Neural cell (in vitro differentiated cells): ENCODE results near the gene ELK3.

ENCODE experiments used
- CTCF ChIP-seq: fragments of 450-650 bp; IDR thresholded peaks from 2 replicates; pipeline ENCODE4 v1.5.1; 2014; ENCODE audit warnings: antibody characterized with exemption, mild to moderate bottlenecking, moderate library complexity; ENCODE audit not compliant: poor library complexity, severe bottlenecking
- EP300 ChIP-seq: fragments of 450-650 bp; conservative IDR thresholded peaks from 2 replicates; pipeline ENCODE4 v1.6.1; 2014; ENCODE audit warnings: antibody characterized with exemption, mild to moderate bottlenecking, moderate library complexity; ENCODE audit not compliant: poor library complexity, severe bottlenecking
- EZH2 ChIP-seq: fragments of 200-600, 300-800 bp; shearing (Covaris generic), sonication (generic); IDR thresholded peaks from 2 replicates; pipeline ENCODE4 v1.6.1; 2014; ENCODE audit warnings: antibody characterized with exemption, low read length, borderline replicate concordance, mild to moderate bottlenecking; ENCODE audit not compliant: insufficient read depth, poor library complexity, severe bottlenecking
- MXI1 ChIP-seq: fragments of 450-650 bp; conservative IDR thresholded peaks from 2 replicates; pipeline ENCODE4 v1.6.1; 2014; ENCODE audit warnings: antibody characterized with exemption, mild to moderate bottlenecking; ENCODE audit not compliant: poor library complexity, severe bottlenecking
- POLR2AphosphoS5 ChIP-seq: IDR thresholded peaks from 2 replicates; pipeline ENCODE4 v1.6.1; 2012
- TAF1 ChIP-seq: IDR thresholded peaks from 2 replicates; pipeline ENCODE4 v1.6.1; 2012; ENCODE audit warnings: low read depth
- TF ChIP-seq, protein P1 (sequence below): IDR thresholded peaks from 2 replicates; pipeline ENCODE4 v1.6.1; 2012; ENCODE audit warnings: borderline replicate concordance

- TF ChIP-seq CTCF (no peak), EP300 (no peak), POLR2AphosphoS5 (no peak), TAF1 (no peak), EZH2 (no peak), MXI1 (no peak)
- TF ChIP-seq, protein P1, sequence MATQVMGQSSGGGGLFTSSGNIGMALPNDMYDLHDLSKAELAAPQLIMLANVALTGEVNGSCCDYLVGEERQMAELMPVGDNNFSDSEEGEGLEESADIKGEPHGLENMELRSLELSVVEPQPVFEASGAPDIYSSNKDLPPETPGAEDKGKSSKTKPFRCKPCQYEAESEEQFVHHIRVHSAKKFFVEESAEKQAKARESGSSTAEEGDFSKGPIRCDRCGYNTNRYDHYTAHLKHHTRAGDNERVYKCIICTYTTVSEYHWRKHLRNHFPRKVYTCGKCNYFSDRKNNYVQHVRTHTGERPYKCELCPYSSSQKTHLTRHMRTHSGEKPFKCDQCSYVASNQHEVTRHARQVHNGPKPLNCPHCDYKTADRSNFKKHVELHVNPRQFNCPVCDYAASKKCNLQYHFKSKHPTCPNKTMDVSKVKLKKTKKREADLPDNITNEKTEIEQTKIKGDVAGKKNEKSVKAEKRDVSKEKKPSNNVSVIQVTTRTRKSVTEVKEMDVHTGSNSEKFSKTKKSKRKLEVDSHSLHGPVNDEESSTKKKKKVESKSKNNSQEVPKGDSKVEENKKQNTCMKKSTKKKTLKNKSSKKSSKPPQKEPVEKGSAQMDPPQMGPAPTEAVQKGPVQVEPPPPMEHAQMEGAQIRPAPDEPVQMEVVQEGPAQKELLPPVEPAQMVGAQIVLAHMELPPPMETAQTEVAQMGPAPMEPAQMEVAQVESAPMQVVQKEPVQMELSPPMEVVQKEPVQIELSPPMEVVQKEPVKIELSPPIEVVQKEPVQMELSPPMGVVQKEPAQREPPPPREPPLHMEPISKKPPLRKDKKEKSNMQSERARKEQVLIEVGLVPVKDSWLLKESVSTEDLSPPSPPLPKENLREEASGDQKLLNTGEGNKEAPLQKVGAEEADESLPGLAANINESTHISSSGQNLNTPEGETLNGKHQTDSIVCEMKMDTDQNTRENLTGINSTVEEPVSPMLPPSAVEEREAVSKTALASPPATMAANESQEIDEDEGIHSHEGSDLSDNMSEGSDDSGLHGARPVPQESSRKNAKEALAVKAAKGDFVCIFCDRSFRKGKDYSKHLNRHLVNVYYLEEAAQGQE = no peak
These were observed at the start of gene ELK3 for GRCh38 chr12:96193725-96194575.
